HG03139 (cell line): Measurements from ENCODE around the gene UNC5A.
"Not testable (repeated sequence)": the region's sequence is repeated elsewhere in the genome, so short reads cannot be mapped to it uniquely, and the experiment has no call there.

Source experiments
- ATAC-seq: cut with Tn5 transposase; IDR thresholded peaks from one replicate; pipeline ENCODE4 v1.9.1; 2021; ENCODE audit not compliant: unreplicated experiment

Gene UNC5A

DNA sequence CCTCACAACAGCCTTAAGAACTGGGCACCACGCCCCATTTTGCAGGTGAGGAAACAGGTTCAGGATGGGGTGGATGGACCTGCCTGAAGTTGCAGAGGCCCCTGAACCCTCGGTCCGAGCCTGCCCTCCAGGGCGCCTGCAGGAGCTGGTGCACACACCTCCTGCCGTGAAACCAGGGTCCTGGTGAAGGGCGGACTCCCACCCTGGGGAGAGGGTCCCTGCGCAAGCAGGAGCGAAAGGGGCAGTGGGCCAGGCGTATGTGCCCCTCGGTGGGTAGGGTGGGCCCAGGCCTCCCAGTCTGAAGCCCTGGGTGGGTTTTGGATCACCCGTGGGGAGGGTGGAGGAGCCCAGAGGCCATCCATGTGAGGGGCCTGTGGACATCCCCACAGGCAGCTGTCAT lies 50.9 kb downstream of the UNC5A start:
- no peak for ATAC-seq

DNA sequence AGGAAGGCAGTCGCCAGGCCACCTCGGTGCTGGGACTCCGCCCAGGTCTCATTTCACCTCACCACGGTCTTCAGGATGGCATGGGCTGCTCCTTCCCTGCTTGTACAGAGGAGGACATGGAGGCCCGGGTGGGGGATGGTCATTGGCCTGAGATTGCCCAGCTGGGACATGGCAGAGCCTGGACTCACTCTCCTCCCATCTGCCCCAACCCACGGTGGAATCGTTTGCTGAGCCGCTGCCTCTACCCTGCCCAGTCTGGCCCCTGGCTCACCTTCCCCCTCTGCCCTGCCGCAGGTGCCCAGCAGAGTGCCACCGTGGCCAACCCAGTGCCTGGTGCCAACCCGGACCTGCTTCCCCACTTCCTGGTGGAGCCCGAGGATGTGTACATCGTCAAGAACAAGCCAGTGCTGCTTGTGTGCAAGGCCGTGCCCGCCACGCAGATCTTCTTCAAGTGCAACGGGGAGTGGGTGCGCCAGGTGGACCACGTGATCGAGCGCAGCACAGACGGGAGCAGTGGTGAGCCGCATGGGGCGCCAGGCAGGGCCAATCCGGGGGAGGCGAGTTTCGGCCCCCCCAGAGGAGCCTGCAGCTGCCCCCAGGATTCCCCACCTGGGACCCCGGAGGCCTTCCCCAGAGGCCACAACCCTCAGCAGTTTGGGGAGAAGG lies 52.1 kb downstream of the UNC5A start:
- ATAC-seq, result no peak

GRCh38 chr5:176863041-176863764 lies 52.8 kb downstream of the UNC5A start:
- no peak for ATAC-seq

GRCh38 chr5:176863765-176864098 lies 53.4 kb downstream of the UNC5A start:
- ATAC-seq, result no peak

- no peak for ATAC-seq
These were observed 54.4 kb downstream of the UNC5A start for GRCh38 chr5:176864755-176865154.

GRCh38 chr5:176865964-176866363 lies 55.6 kb downstream of the UNC5A start:
- no peak for ATAC-seq

DNA sequence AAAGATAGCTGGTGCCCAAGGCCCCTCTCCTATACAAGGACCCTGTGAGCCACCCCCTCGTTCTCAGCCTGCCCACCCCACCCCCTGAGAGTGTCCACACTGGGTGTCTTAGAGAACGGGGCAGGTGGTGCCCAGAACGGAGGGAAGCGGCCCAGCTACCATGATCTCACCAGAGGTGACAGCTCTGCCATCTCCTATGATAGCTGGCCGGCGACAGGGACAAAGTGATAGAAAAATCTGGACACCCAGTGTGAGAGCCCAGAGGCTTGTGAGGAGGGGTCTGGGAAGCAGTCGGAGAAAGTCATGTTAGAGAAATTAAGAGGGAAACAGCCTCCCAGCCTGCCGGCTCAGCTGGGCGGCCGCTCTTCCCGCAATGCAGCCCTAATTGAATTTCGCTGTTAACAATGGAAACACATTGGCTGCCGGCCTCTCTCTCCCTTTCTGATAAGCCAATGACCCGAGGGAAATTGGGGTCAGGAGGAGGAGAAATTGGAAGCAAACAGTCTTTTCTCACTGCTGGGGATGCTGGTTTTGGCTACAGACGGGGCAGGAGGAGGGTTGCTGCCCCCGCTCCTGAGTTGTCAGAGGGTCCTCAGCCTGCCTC lies 56.5 kb downstream of the UNC5A start:
- ATAC-seq, result no peak

DNA sequence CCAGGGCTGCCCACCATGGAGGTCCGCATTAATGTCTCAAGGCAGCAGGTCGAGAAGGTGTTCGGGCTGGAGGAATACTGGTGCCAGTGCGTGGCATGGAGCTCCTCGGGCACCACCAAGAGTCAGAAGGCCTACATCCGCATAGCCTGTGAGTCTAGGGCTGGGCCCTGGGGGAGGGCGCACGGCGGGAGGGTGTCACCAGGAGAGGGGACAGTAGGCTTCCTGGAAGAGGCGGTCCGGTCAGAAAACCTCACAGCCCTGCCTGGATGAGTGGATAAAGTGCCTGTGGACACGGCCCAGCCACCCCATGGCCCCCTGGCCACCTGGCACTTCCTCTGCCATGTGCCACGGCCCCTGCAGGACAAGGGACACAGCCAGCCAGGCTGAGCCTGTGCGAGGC lies 57.8 kb downstream of the UNC5A start:
- ATAC-seq, result no peak

DNA sequence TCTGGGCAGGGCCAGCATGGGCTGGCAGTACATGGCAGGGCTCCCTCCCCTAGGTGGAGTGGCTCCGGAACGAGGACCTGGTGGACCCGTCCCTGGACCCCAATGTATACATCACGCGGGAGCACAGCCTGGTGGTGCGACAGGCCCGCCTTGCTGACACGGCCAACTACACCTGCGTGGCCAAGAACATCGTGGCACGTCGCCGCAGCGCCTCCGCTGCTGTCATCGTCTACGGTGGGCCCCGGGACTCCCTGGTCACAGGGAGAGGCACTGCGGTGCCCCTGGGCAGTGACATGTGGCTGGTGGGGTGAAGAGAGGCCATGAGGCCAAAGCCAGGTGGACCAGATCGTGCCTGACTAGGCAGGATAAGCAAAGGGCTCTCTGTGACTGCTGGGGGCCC lies 58.4 kb downstream of the UNC5A start:
- no peak for ATAC-seq

GRCh38 chr5:176869501-176870109 lies 59.2 kb downstream of the UNC5A start:
- ATAC-seq, result no peak

DNA sequence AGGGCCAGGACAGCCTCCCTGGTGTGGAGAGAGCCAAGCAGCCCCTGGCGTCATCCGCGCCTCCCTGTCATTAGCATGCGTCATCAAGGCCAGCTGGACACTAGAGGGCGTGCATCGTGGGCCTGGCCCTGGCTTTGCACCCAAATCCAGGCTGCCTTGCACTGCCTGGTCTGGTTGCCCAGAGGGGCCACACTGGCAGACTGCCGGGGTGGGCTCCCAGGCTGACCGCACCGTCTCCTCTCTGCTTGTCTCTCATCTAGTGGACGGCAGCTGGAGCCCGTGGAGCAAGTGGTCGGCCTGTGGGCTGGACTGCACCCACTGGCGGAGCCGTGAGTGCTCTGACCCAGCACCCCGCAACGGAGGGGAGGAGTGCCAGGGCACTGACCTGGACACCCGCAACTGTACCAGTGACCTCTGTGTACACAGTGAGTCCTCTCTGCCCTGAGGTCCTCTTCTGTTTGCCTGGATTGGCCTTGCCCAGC lies 59.8 kb downstream of the UNC5A start:
- no peak for ATAC-seq

DNA sequence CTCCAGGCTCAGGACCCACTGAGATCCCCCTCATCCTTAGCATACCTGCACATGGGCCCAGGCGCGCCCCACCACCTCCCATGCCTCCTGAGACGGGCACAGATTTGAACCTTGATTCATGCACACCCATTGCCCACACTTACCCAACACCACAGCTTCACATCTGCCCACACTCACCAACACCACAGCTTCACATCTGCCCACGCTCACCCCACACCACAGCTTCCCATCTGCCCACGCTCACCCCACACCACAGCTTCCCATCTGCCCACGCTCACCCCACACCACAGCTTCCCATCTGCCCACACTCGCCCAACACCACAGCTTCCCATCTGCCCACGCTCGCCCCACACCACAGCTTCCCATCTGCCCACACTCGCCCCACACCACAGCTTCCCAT lies 60.3 kb downstream of the UNC5A start:
- not testable (repeated sequence) for ATAC-seq

- not testable (repeated sequence) for ATAC-seq
These were observed 62.2 kb downstream of the UNC5A start for GRCh38 chr5:176872586-176872985.

GRCh38 chr5:176873011-176873410 lies 62.7 kb downstream of the UNC5A start:
- not testable (repeated sequence) for ATAC-seq

- ATAC-seq, result no peak
These were observed 63.3 kb downstream of the UNC5A start for GRCh38 chr5:176873541-176874172.

- ATAC-seq, result no peak
These were observed 63.9 kb downstream of the UNC5A start for GRCh38 chr5:176874198-176874780.

GRCh38 chr5:176875014-176875550 lies 64.7 kb downstream of the UNC5A start:
- no peak for ATAC-seq

DNA sequence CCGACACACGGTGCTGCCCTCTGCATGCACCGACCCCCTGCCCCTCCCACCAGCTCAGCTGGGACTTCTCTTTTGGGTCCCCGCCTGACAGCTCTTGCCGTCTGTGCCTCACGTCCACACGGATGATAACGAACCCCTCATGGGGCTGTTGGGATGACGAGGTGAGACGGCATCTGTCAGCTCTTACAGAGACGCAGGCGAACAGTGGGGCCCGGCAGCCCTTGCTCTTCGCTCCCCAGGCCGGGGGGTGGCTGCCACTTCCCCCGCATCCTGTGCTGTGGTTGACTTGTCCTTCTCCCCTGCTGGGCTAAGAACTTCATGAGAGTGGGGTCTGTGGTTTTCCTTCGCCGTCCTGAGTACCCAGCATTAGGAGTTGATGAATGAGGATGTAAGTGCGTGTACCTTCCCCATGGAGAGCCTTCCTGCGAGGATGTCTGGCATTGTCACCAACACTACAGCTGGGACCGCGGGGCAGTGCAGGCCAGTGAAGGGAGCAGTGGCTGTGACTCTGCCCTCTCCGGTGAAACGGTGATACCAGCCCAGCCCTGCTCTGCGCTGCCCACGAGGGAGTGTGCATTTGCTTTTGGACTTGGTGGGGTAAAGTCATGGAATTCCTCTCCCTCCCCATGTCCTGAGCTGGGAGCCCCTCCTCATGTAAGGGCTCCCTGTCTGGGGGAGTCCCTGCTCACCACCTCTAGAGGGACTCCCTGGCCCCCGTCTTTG lies 65.6 kb downstream of the UNC5A start:
- ATAC-seq, result no peak

DNA sequence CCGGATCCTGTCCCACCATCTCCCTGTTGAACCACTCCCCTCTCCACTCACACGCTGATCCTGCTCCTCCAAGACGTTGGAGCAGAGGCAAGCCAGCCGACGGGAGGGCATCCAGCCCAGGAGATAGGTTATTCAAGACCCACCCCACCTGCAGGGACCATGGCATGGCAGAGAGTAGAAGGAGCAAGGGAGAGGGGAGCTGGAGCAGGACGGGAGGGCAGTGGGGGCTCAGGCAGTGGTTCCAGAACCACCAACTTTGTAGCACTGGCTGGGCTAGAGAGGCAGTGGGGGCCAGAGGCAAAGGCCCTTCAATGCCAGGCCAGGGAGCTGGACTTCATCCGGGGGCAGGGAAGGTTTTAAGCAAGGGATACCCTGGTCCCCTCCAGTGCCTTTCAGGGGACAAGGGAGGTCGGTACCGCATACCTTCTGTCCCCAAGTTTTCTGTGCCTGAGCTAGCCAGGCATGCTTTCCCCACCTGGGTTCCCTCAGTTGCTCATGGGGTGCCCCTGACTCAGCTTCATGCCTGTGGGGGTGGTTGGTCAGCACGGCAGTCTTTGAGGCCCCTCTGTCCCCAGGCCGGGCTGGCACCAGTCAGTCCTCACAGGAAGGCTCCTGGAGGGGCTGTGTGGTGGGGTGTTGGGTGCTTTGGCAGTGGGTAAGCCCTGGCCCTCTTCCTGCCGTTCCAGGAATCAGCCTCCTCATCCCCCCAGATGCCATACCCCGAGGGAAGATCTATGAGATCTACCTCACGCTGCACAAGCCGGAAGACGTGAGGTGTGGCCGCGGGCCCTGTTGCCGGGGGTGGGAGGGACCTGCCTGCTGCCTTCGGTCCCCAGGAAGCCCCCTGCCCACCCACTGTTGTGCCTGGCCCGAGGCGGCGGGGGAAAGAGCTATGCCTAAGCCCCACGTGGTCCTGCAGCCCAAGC lies 66.4 kb downstream of the UNC5A start:
- no peak for ATAC-seq
